Testis (tissue), 3 donors: ENCODE measurements around the gene SPATA24. TPM values are rescaled to one million over a fixed set of nuclear protein-coding genes. Genes with fewer than 3 reads are reported as not detected.
A peak's percentile ranks its signal among the peaks of the same experiment; 100 is the strongest.

Experiments used
- DNase-seq: peaks from one replicate; pipeline ENCODE4 v3.0.0-alpha.2; 2019
- H3K27ac ChIP-seq, 2 donors: fragments of 200-600 bp; sonication (generic); one replicate each; pipeline ENCODE4 v1.5.1; 2019
- H3K27me3 ChIP-seq: fragments of 200-600 bp; sonication (generic); one replicate; pipeline ENCODE4 v1.5.1; 2019
- H3K36me3 ChIP-seq: fragments of 200-600 bp; sonication (generic); one replicate; pipeline ENCODE4 v1.5.1; 2017; ENCODE audit warnings: low read depth; ENCODE audit errors: missing control alignments
- H3K4me1 ChIP-seq: fragments of 200-600 bp; sonication (generic); one replicate; pipeline ENCODE4 v1.5.1; 2019
- H3K4me3 ChIP-seq, 2 donors: fragments of 200-600 bp; sonication (generic); one replicate each; pipeline ENCODE4 v1.5.1; 2017 to 2019
- H3K9me3 ChIP-seq: fragments of 200-600 bp; sonication (generic); one replicate; pipeline ENCODE4 v1.5.1; 2017
- POLR2A ChIP-seq: fragments of 450-650 bp; IDR thresholded peaks from one replicate; pipeline ENCODE4 v1.6.1; 2017; ENCODE audit warnings: antibody characterized with exemption, mild to moderate bottlenecking, moderate library complexity
- WGBS, 2 donors: methylation state at CpG; one replicate each; pipeline ENCODE4 v1.1.5; 2018; 5-methylcytosine and 5-hydroxymethylcytosine counted together
- intact Hi-C: fragments of 100-400 bp; cut with DNase I; formaldehyde crosslinking; loops from one replicate; pipeline ENCODE4 v1.15.1; 2023; ENCODE audit warnings: low total_unique reads
- polyA plus RNA-seq: library from polyadenylated mRNA; stranded (reverse); fragments of 350-450 nt; fragmentation: Illumina TruSeq; extraction: RNeasy Lipid Tissue Mini Kit (QIAGEN cat#74804); gene quantifications from one replicate; pipeline ENCODE4 v1.2.3, GENCODE V29; 2014; ENCODE audit warnings: low read depth, low replicate concordance; ENCODE audit not compliant: insufficient read depth
- total RNA-seq, 2 donors: library from RNA; depleted of rRNA; stranded (reverse); fragments of >200 nt; gene quantifications; one replicate each; pipeline ENCODE4 v1.2.3, GENCODE V29; 2016
- TF ChIP-seq, protein P1 (sequence below), 3 experiments: fragments of 450-650 bp in 2 of 3; fragments of 200-600 bp in 1 of 3; sonication (generic) in 1 of 3; IDR thresholded peaks; one replicate each; pipeline ENCODE4 v1.5.1; 2016 to 2019; ENCODE audit warnings: antibody characterized with exemption in 3 of 3, mild to moderate bottlenecking in 2 of 3, moderate library complexity in 1 of 3

The SPATA24 gene
- total and polyA plus RNA-seq, 3 donors from 2014 or later: 45.2 to 185 (median 94.6) TPM

DNA sequence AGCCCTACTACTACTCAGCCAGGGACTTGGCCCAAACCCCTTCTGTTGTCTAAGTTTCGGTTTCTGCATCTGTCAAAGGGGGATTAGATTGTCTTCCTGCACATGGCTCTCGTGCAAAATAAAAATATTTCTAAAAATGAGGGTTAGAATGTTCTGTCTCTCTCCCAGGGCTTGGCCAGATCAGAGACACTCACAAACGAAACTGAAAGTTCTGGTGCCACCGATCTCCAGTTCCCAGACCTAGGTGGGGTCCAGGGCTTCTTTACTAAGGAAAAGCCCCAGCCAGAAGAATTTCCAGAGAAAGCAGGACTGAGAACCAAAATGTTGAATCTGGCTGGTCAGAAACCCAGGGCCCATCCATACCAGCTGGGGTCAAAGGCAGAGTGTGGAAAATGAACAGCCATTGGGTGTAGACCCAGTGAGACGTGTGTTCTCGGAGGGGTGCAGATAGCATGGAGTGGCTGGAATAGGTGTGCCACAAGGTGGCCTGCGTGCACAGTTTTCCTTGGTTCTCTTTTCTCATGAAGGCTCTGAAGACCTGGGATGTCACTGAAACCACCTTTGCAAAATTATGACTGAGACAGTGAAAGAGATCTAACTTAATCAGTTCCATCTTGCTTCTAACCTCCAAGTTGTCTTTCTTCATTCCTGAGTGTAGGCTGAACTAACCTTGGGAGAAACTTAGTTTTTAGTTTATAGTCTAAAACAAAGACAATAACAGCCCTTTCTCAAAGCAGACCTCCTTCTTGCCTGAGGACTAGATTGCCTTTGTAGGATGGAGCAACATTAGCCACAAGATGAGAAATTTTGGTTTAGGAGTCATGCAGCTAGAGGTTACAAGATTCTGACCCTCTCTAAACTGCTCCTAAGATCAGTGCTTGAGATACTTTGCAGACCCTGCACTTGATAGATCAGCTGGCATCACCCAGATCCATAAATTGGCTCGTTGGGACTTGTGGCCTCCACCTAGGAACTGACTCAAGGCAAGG is 18.5 kb downstream of the SPATA24 start:
- no peak for DNase-seq
- peak overlapping the region in 1 of 2 donors; percentile 80 for H3K27ac ChIP-seq
- TF ChIP-seq, protein P1, sequence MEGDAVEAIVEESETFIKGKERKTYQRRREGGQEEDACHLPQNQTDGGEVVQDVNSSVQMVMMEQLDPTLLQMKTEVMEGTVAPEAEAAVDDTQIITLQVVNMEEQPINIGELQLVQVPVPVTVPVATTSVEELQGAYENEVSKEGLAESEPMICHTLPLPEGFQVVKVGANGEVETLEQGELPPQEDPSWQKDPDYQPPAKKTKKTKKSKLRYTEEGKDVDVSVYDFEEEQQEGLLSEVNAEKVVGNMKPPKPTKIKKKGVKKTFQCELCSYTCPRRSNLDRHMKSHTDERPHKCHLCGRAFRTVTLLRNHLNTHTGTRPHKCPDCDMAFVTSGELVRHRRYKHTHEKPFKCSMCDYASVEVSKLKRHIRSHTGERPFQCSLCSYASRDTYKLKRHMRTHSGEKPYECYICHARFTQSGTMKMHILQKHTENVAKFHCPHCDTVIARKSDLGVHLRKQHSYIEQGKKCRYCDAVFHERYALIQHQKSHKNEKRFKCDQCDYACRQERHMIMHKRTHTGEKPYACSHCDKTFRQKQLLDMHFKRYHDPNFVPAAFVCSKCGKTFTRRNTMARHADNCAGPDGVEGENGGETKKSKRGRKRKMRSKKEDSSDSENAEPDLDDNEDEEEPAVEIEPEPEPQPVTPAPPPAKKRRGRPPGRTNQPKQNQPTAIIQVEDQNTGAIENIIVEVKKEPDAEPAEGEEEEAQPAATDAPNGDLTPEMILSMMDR (IDR thresholded peaks at IDR 0.05): peak in 1 of 3 experiments; percentile 3
- TF ChIP-seq POLR2A: no peak
- whole genome bisulfite sequencing, 2 donors: 42 to 47% methylated on average over 7 to 8 of the region's 8 CpGs
- H3K4me1 ChIP-seq: no peaks in the 10 kb centered on the region
- intact Hi-C loops: no loop called here
- H3K27me3 ChIP-seq: no peaks in the 10 kb centered on the region
- no peaks in the 10 kb centered on the region for H3K9me3 ChIP-seq
- peak overlapping the region in 1 of 2 donors; percentile 24 for H3K4me3 ChIP-seq
- no peaks in the 10 kb centered on the region for H3K36me3 ChIP-seq

DNA sequence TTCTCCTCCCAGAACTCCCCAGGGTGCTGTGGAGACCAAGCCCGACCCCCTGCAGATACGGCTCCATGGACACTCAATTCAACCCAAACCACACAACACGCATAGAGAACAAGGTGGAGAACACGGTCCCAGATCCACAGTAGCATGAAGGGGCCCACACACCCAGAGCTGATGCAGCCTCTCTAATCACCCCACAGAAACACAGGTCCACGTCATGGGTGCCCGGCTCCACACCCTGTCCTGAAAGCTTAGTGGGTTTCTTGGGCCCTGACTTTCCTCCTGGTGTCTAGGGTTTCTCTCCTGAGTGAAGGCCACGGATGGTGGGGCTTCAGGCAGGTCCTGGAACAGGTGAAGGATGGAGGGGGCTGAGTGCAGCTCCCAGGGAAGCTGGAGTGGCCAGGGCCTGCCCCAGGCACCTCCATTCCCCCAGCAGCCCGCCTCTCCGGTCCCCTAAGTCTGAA is 19.3 kb downstream of the SPATA24 start:
- TF ChIP-seq, protein P1 (IDR thresholded peaks at IDR 0.05): no peak
- no peak for TF ChIP-seq POLR2A
- DNase-seq: no peak
- H3K27me3 ChIP-seq: no peaks in the 10 kb centered on the region
- 60 to 68% methylated on average over 9 of the region's 9 CpGs for WGBS, 2 donors
- peak overlapping the region in 1 of 2 donors; percentile 24 for H3K4me3 ChIP-seq
- H3K9me3 ChIP-seq: no peaks in the 10 kb centered on the region
- H3K4me1 ChIP-seq: no peaks in the 10 kb centered on the region
- intact Hi-C loops: no loop called here
- no peaks in the 10 kb centered on the region for H3K36me3 ChIP-seq
- peak overlapping the region in 1 of 2 donors; percentile 80 for H3K27ac ChIP-seq

DNA sequence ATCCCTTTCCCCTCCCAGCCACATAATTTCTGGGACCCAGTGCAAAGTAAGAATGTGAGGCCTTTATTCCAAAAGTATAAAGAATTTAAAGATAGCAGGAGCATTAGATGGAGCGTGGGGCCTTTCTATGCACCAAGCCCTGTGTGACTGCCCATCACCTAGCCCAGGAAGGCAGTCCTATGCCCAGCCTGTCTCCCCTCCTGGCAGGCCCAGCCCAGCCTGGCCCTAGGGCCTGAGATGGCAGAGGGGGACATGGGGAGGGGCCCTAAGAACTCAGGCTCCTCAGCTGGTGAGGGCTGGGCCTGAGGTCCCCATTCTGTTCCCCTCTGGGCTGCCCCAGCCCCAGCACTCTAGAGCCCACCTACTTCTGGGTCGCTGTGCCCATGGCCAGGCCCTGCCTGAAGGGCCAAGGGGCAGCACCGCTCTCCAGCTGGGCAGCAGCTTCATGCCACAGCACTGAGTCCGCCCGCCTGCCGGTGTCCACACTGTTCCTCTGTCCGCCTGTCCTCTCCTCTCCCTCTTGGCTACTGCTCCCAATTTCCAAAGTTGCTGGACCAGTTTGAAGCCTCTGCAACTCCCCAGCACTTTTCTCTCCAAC is 19.8 kb downstream of the SPATA24 start:
- Histone ChIP-seq H3K27me3 (no peaks in the 10 kb centered on the region), H3K9me3 (no peaks in the 10 kb centered on the region), H3K4me1 (no peaks in the 10 kb centered on the region), H3K36me3 (no peaks in the 10 kb centered on the region), H3K4me3 (no peak overlapping the region), H3K27ac (peak overlapping the region in 1 of 2 donors; percentile 80)
- intact Hi-C loops: no loop called here
- no peak for TF ChIP-seq POLR2A
- TF ChIP-seq, protein P1 (IDR thresholded peaks at IDR 0.05): no peak
- 55 to 79% methylated on average over 6 to 7 of the region's 7 CpGs for WGBS, 2 donors
- no peak for DNase-seq

DNA sequence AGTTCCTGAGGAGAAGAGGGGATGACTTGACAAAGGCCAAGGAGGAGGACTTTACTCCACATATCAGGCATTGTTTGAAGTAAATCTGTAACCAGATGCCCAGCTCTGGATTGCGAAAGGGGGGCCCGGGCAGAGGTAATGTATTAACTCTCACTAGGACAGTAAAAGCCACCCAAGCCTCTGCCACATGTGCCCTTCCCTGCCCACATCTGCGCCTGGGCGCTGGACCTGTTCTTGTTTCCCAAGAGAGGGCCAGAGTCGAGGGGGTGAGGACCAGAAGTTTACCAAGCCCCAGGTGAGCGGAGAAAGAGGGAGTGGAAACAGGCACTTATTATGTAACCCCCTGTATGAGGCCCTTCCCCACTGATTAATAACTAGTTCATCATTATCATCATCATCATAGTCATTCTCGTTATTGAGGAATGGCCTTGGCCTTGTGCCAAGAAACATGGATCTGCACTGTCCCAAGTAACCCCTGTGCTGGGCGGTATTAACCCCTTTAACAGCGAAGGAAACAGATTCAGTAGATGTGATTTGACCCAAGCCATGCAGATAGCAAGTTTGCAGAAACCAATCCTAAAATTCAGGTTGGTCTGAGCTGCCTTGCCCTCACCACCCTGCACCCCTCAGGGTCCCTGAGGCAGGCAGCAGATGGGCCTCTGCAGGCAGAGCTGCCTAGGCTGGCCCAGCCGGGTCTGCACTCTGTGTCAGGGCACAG is 20.5 kb downstream of the SPATA24 start, which contains the start of gene SLC23A1:
TSS of gene SLC23A1 (minus strand) at position 23 of the 718 bp plus-strand sequence. CDS start 44 bp downstream, outside the sequence.
- no peak for TF ChIP-seq POLR2A
- TF ChIP-seq, protein P1 (IDR thresholded peaks at IDR 0.05): no peak
- Histone ChIP-seq H3K9me3 (no peaks in the 10 kb centered on the region), H3K27me3 (no peaks in the 10 kb centered on the region), H3K4me1 (no peaks in the 10 kb centered on the region), H3K4me3 (no peak within 1 kb of the TSS), H3K27ac (peak within 1 kb of the TSS in 1 of 2 donors; percentile 80), H3K36me3 (no peaks in the 10 kb centered on the region)
- intact Hi-C loops: no loop called here
- 75 to 80% methylated on average over 9 to 10 of the region's 10 CpGs for WGBS, 2 donors
- DNase-seq: no peak
